Measurements from ENCODE around the gene TECPR2.

Gene TECPR2

GRCh38 chr14:102389246-102389645 lies 26.5 kb downstream of the TECPR2 start:
- no peaks in the 10 kb centered on the region for H3K27me3 Mint-ChIP-seq
- no peak for DNase-seq
- H3K9me3 Mint-ChIP-seq, result peaks cover 0 to 7% of the 10 kb centered on the region in 2 donors
- H3K4me1 Mint-ChIP-seq, result peaks cover 10% of the 10 kb centered on the region
- no peak overlapping the region for H3K27ac Mint-ChIP-seq
- ATAC-seq, result no peak
- no peak overlapping the region for H3K4me3 Mint-ChIP-seq

- Mint-ChIP-seq H3K4me3 (no peak overlapping the region), H3K27me3 (no peaks in the 10 kb centered on the region), H3K27ac (no peak overlapping the region), H3K4me1 (peaks cover 18% of the 10 kb centered on the region), H3K9me3 (peaks cover 0 to 7% of the 10 kb centered on the region in 2 donors)
- no peak for DNase-seq
- no peak for ATAC-seq
These were observed 27.5 kb downstream of the TECPR2 start for GRCh38 chr14:102390064-102390855.

GRCh38 chr14:102392506-102392905 lies 29.8 kb downstream of the TECPR2 start:
- DNase-seq (no peak), ATAC-seq (no peak)
- no peak overlapping the region for H3K27ac Mint-ChIP-seq
- H3K9me3 Mint-ChIP-seq, result peaks cover 4 to 7% of the 10 kb centered on the region in 2 donors
- no peaks in the 10 kb centered on the region for H3K27me3 Mint-ChIP-seq
- H3K4me1 Mint-ChIP-seq, result peaks cover 18% of the 10 kb centered on the region
- H3K4me3 Mint-ChIP-seq, result no peak overlapping the region

GRCh38 chr14:102394717-102395375 lies 32.1 kb downstream of the TECPR2 start:
- Mint-ChIP-seq H3K27me3 (no peaks in the 10 kb centered on the region), H3K4me1 (peaks cover 18% of the 10 kb centered on the region), H3K4me3 (peak overlapping the region; percentile 65 to 75), H3K27ac (peak overlapping the region; percentile 84 to 94), H3K9me3 (peaks cover 8 to 22% of the 10 kb centered on the region in 2 donors)
- DNase-seq (peak in 1 of 2 donors; percentile 17), ATAC-seq (peak; percentile 69)

GRCh38 chr14:102396521-102396920 lies 33.8 kb downstream of the TECPR2 start:
- Mint-ChIP-seq H3K27ac (no peak overlapping the region), H3K4me1 (peaks cover 18% of the 10 kb centered on the region), H3K27me3 (no peaks in the 10 kb centered on the region), H3K9me3 (peaks cover 8 to 22% of the 10 kb centered on the region in 2 donors), H3K4me3 (no peak overlapping the region)
- DNase-seq (no peak), ATAC-seq (no peak)

- H3K9me3 Mint-ChIP-seq, result peaks cover 17 to 27% of the 10 kb centered on the region in 2 donors
- no peaks in the 10 kb centered on the region for H3K27me3 Mint-ChIP-seq
- ATAC-seq (no peak), DNase-seq (no peak)
- no peak overlapping the region for H3K27ac Mint-ChIP-seq
- H3K4me1 Mint-ChIP-seq, result no peaks in the 10 kb centered on the region
- no peak overlapping the region for H3K4me3 Mint-ChIP-seq
These were observed 40.3 kb downstream of the TECPR2 start for GRCh38 chr14:102403028-102403427.

GRCh38 chr14:102407258-102407657 lies 44.5 kb downstream of the TECPR2 start:
- no peak for ATAC-seq
- Mint-ChIP-seq H3K4me3 (no peak overlapping the region), H3K27me3 (no peaks in the 10 kb centered on the region), H3K4me1 (peaks cover 7% of the 10 kb centered on the region), H3K27ac (peak overlapping the region in 1 of 2 donors; percentile 54), H3K9me3 (peaks cover 11 to 14% of the 10 kb centered on the region in 2 donors)
- no peak for DNase-seq

GRCh38 chr14:102408724-102409123 lies 46.0 kb downstream of the TECPR2 start:
- Mint-ChIP-seq H3K27ac (no peak overlapping the region), H3K4me1 (peaks cover 7% of the 10 kb centered on the region), H3K9me3 (peaks cover 0 to 5% of the 10 kb centered on the region in 2 donors), H3K4me3 (no peak overlapping the region), H3K27me3 (no peaks in the 10 kb centered on the region)
- no peak for ATAC-seq
- no peak for DNase-seq

GRCh38 chr14:102415671-102416070 lies 52.9 kb downstream of the TECPR2 start:
- Mint-ChIP-seq H3K27ac (no peak overlapping the region), H3K9me3 (no peaks in the 10 kb centered on the region), H3K4me3 (no peak overlapping the region), H3K27me3 (no peaks in the 10 kb centered on the region), H3K4me1 (no peaks in the 10 kb centered on the region)
- no peak for ATAC-seq
- no peak for DNase-seq

GRCh38 chr14:102417001-102417431 lies 54.3 kb downstream of the TECPR2 start:
- Mint-ChIP-seq H3K9me3 (no peaks in the 10 kb centered on the region), H3K4me1 (no peaks in the 10 kb centered on the region), H3K27ac (no peak overlapping the region), H3K27me3 (no peaks in the 10 kb centered on the region), H3K4me3 (no peak overlapping the region)
- ATAC-seq, result no peak
- no peak for DNase-seq

GRCh38 chr14:102417646-102418045 lies 54.9 kb downstream of the TECPR2 start:
- no peaks in the 10 kb centered on the region for H3K27me3 Mint-ChIP-seq
- ATAC-seq (no peak), DNase-seq (no peak)
- no peaks in the 10 kb centered on the region for H3K9me3 Mint-ChIP-seq
- no peak overlapping the region for H3K4me3 Mint-ChIP-seq
- H3K4me1 Mint-ChIP-seq, result no peaks in the 10 kb centered on the region
- no peak overlapping the region for H3K27ac Mint-ChIP-seq

GRCh38 chr14:102418169-102418852 lies 55.6 kb downstream of the TECPR2 start:
- no peak for ATAC-seq
- no peaks in the 10 kb centered on the region for H3K4me1 Mint-ChIP-seq
- peak overlapping the region in 1 of 2 donors; percentile 42 for H3K27ac Mint-ChIP-seq
- H3K9me3 Mint-ChIP-seq, result no peaks in the 10 kb centered on the region
- H3K27me3 Mint-ChIP-seq, result no peaks in the 10 kb centered on the region
- no peak overlapping the region for H3K4me3 Mint-ChIP-seq
- no peak for DNase-seq

- H3K4me3 Mint-ChIP-seq, result no peak overlapping the region
- H3K9me3 Mint-ChIP-seq, result no peaks in the 10 kb centered on the region
- DNase-seq (no peak), ATAC-seq (no peak)
- H3K27me3 Mint-ChIP-seq, result no peaks in the 10 kb centered on the region
- H3K4me1 Mint-ChIP-seq, result no peaks in the 10 kb centered on the region
- H3K27ac Mint-ChIP-seq, result peak overlapping the region; percentile 5 to 42
These were observed 56.1 kb downstream of the TECPR2 start for GRCh38 chr14:102418853-102419240.

GRCh38 chr14:102419276-102419675 lies 56.5 kb downstream of the TECPR2 start:
- Mint-ChIP-seq H3K4me3 (no peak overlapping the region), H3K27ac (peak overlapping the region in 1 of 2 donors; percentile 5), H3K4me1 (no peaks in the 10 kb centered on the region), H3K27me3 (no peaks in the 10 kb centered on the region), H3K9me3 (no peaks in the 10 kb centered on the region)
- ATAC-seq (no peak), DNase-seq (no peak)

GRCh38 chr14:102419716-102420115 lies 57.0 kb downstream of the TECPR2 start:
- Mint-ChIP-seq H3K9me3 (no peaks in the 10 kb centered on the region), H3K27me3 (no peaks in the 10 kb centered on the region), H3K4me1 (no peaks in the 10 kb centered on the region), H3K4me3 (no peak overlapping the region), H3K27ac (no peak overlapping the region)
- no peak for DNase-seq
- ATAC-seq, result no peak
